Measurements from ENCODE around the gene MYLK2. TPM values are rescaled to one million over a fixed set of nuclear protein-coding genes. Genes with fewer than 3 reads are reported as not detected.

MYLK2 gene
- total RNA-seq, 3 donors from 2014 or later (not counting 1 experiment from before 2014, with no cell fraction given), result 0.12 TPM; not detected in 2

DNA sequence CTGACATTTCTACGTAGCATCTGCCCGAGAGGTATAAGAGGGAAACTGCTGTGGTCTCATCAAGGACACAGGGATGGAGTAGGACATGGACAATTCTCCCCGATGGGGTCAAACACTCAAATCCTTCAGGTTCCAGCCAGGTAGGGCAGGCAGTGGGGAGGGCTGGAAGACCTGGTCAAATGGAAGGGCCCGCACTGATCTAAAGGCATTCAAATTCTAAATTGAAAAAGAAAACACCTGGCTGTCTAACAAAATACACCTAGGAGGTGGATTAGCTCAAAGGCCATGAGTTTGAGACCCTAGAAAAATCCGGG is 43.0 kb downstream of the MYLK2 start:
- Mint-ChIP-seq H3K4me3 (peak overlapping the region; percentile 82), H3K9me3 (no peaks in the 10 kb centered on the region), H3K4me1 (peaks cover 0 to 13% of the 10 kb centered on the region in 2 donors), H3K27ac (peak overlapping the region in 1 of 2 donors; percentile 52), H3K27me3 (ENCODE audit: low read depth in 2 of 2) (peaks cover 9 to 18% of the 10 kb centered on the region in 2 donors), H3K36me3 (no peaks in the 10 kb centered on the region)
- Histone ChIP-seq H3K36me3 (ENCODE audit: control insufficient read depth, insufficient read depth, low read length) (no peaks in the 10 kb centered on the region), H3K9me3 (ENCODE audit: control insufficient read depth, insufficient read depth, low read length) (no peaks in the 10 kb centered on the region), H3K4me1 (ENCODE audit: control insufficient read depth, insufficient read depth, low read length) (peaks cover 25% of the 10 kb centered on the region), H3K4me3 (ENCODE audit: low read length) (no peak overlapping the region), H3K27me3 (ENCODE audit: control insufficient read depth, insufficient read depth, low read length) (peaks cover 17% of the 10 kb centered on the region), H3K27ac (ENCODE audit: low read length) (no peak overlapping the region)
- intact Hi-C loops (cut with micrococcal nuclease), result no loop called here
- DNase-seq, result no peak
- WGBS (ENCODE audit: insufficient coverage), result 95% methylated on average over 5 of the region's 5 CpGs
- no peak for ATAC-seq
- TF ChIP-seq, protein P1, sequence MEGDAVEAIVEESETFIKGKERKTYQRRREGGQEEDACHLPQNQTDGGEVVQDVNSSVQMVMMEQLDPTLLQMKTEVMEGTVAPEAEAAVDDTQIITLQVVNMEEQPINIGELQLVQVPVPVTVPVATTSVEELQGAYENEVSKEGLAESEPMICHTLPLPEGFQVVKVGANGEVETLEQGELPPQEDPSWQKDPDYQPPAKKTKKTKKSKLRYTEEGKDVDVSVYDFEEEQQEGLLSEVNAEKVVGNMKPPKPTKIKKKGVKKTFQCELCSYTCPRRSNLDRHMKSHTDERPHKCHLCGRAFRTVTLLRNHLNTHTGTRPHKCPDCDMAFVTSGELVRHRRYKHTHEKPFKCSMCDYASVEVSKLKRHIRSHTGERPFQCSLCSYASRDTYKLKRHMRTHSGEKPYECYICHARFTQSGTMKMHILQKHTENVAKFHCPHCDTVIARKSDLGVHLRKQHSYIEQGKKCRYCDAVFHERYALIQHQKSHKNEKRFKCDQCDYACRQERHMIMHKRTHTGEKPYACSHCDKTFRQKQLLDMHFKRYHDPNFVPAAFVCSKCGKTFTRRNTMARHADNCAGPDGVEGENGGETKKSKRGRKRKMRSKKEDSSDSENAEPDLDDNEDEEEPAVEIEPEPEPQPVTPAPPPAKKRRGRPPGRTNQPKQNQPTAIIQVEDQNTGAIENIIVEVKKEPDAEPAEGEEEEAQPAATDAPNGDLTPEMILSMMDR (IDR thresholded peaks at IDR 0.05), result no peak

DNA sequence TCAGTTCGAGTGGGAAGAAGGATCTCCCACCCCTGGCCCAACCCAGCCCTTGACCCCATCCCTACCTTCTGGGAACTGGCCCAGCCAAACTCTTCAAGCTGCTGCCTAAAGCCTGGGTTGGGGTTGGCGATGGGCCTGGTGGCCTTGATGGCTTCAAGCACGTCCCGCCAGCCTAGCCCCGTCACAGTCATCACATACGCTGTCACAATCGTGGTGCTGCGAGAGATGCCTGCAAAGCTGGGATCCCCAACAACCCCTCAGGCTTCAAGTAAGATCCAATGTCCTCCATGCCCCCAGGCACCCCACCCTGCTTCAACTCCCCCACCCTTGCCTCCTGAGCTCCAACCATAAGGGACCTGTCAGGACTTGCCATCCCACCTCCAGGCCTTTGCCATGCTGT is 43.4 kb downstream of the MYLK2 start:
- WGBS (ENCODE audit: insufficient coverage), result 96% methylated on average over 8 of the region's 8 CpGs
- peaks cover 0 to 13% of the 10 kb centered on the region in 2 donors for H3K4me1 Mint-ChIP-seq
- no peak for DNase-seq
- no peak overlapping the region for H3K27ac ChIP-seq (ENCODE audit: low read length)
- H3K4me3 Mint-ChIP-seq, result no peak overlapping the region
- H3K27ac Mint-ChIP-seq, result no peak overlapping the region
- H3K36me3 ChIP-seq (ENCODE audit: control insufficient read depth, insufficient read depth, low read length), result no peaks in the 10 kb centered on the region
- H3K4me3 ChIP-seq (ENCODE audit: low read length), result no peak overlapping the region
- H3K36me3 Mint-ChIP-seq, result no peaks in the 10 kb centered on the region
- H3K4me1 ChIP-seq (ENCODE audit: control insufficient read depth, insufficient read depth, low read length), result peaks cover 25% of the 10 kb centered on the region
- H3K9me3 Mint-ChIP-seq, result no peaks in the 10 kb centered on the region
- no peak for ATAC-seq
- peaks cover 9 to 17% of the 10 kb centered on the region in 2 donors for H3K27me3 Mint-ChIP-seq (ENCODE audit: low read depth in 2 of 2)
- intact Hi-C loops (cut with micrococcal nuclease), result no loop called here
- peaks cover 17% of the 10 kb centered on the region for H3K27me3 ChIP-seq (ENCODE audit: control insufficient read depth, insufficient read depth, low read length)
- TF ChIP-seq, protein P1 (IDR thresholded peaks at IDR 0.05), result no peak
- no peaks in the 10 kb centered on the region for H3K9me3 ChIP-seq (ENCODE audit: control insufficient read depth, insufficient read depth, low read length)

DNA sequence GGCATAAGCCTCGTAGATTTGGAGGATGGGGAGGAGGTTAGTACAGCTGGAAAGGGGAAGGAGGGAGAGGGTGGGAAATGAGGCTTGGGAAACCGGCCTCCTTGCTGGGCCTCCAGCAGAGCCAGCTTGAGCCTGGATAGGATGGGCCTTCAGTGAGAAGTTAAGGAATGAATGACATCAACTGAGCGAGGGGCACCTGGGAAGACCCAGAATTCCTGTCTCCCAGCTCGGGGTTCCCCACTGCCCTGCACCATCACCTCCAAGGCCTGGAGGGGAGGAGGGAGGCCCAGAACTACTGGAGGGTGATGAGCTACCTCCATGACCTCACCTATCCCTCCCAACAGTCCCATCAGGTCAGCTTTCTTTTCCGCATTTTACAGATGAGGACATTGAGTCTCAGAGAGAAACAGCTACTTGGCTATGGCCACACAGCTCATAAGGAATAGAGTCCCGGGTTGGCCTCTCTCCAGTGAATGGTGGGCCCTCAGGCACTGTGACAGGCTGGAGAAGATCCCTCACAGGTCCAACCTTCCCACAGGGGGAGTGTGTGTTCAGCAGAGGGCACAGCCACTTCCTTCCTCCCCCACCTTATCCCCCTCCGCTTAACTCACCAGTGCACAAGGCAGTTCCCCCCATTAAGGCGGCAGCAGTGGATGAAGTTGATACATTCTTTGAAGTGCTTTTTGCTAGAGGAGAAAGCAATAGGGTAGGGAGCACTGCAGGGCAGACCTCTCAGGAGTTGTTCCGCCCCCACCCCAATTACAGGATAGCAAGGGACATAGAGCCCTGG is 44.3 kb downstream of the MYLK2 start:
- 98% methylated on average over 7 of the region's 9 CpGs for WGBS (ENCODE audit: insufficient coverage)
- no peak for ATAC-seq

More for the DNA sequence above, 44.3 kb downstream of the MYLK2 start:
- H3K27ac Mint-ChIP-seq, result no peak overlapping the region
- H3K4me1 Mint-ChIP-seq, result peaks cover 0 to 13% of the 10 kb centered on the region in 2 donors
- peaks cover 20% of the 10 kb centered on the region for H3K4me1 ChIP-seq (ENCODE audit: control insufficient read depth, insufficient read depth, low read length)
- no peaks in the 10 kb centered on the region for H3K36me3 ChIP-seq (ENCODE audit: control insufficient read depth, insufficient read depth, low read length)
- no peak overlapping the region for H3K4me3 Mint-ChIP-seq
- no peaks in the 10 kb centered on the region for H3K9me3 ChIP-seq (ENCODE audit: control insufficient read depth, insufficient read depth, low read length)
- no peaks in the 10 kb centered on the region for H3K36me3 Mint-ChIP-seq
- intact Hi-C loops (cut with micrococcal nuclease), result no loop called here
- no peaks in the 10 kb centered on the region for H3K9me3 Mint-ChIP-seq
- H3K27ac ChIP-seq (ENCODE audit: low read length), result no peak overlapping the region
- TF ChIP-seq, protein P1 (IDR thresholded peaks at IDR 0.05), result no peak
- H3K27me3 ChIP-seq (ENCODE audit: control insufficient read depth, insufficient read depth, low read length), result peaks cover 15% of the 10 kb centered on the region
- no peak for DNase-seq
- H3K27me3 Mint-ChIP-seq (ENCODE audit: low read depth in 2 of 2), result peaks cover 9 to 16% of the 10 kb centered on the region in 2 donors
- no peak overlapping the region for H3K4me3 ChIP-seq (ENCODE audit: low read length)

Data from natural killer cell (primary cell).